K562 (cell line): ENCODE measurements around the gene CCDC183. TPM values are rescaled to one million over a fixed set of nuclear protein-coding genes. Genes with fewer than 3 reads are reported as not detected.

Experiments used
- ATF4 ChIP-seq: fragments of 450-650 bp; formaldehyde crosslinking; IDR thresholded peaks from 2 replicates; pipeline ENCODE4 v1.4.0; 2022; ENCODE audit warnings: mild to moderate bottlenecking, moderate library complexity
- DDX20 ChIP-seq: fragments of 450-650 bp; IDR thresholded peaks from 2 replicates; pipeline ENCODE4 v1.6.1; 2016; ENCODE audit warnings: missing genetic modification characterization, low read depth, mild to moderate bottlenecking, missing compliant biosample characterization, moderate library complexity
- HBP1 ChIP-seq: fragments of 450-650 bp; formaldehyde crosslinking; IDR thresholded peaks from 2 replicates; pipeline ENCODE4 v1.4.0; 2022; ENCODE audit warnings: missing genetic modification characterization
- MAZ ChIP-seq, 2 experiments: fragments of 450-650 bp in 1 of 2; sonication (generic) in 1 of 2; formaldehyde crosslinking; IDR thresholded peaks in 1 of 2; conservative IDR thresholded peaks in 1 of 2; 2 replicates each; pipeline versions ENCODE4 v1.4.0 to v1.5.0; 2020; ENCODE audit warnings: mild to moderate bottlenecking in 1 of 2, missing genetic modification reagents in 1 of 2
- MLX ChIP-seq, 2 experiments: fragments of 450-650 bp in 1 of 2; sonication (generic) in 1 of 2; formaldehyde crosslinking; conservative IDR thresholded peaks; 2 replicates each; pipeline versions ENCODE4 v1.4.0 to v1.8.1; 2020 to 2022; ENCODE audit warnings: mild to moderate bottlenecking in 1 of 2, missing genetic modification reagents in 1 of 2
- NFE2 ChIP-seq: IDR thresholded peaks from 2 replicates; pipeline ENCODE4 v1.6.1; 2014; ENCODE audit warnings: antibody characterized with exemption, low read depth
- PATZ1 ChIP-seq: fragments of 250-450 bp; sonication (Bioruptor Pico); IDR thresholded peaks from 2 replicates; pipeline ENCODE4 v1.5.0; 2020; ENCODE audit warnings: mild to moderate bottlenecking, borderline replicate concordance
- SNAPC5 ChIP-seq: fragments of 250-450 bp; sonication (Bioruptor Pico); IDR thresholded peaks from 2 replicates; pipeline ENCODE4 v1.8.0; 2021; ENCODE audit warnings: moderate library complexity, mild to moderate bottlenecking, inconsistent platforms
- ZNF175 ChIP-seq: fragments of 200-800 bp; sonication (Bioruptor generic); IDR thresholded peaks from 2 replicates; pipeline ENCODE4 v1.6.1; 2016; ENCODE audit warnings: low read depth, mild to moderate bottlenecking, missing genetic modification characterization, missing compliant biosample characterization
- ZNF445 ChIP-seq: fragments of 250-450 bp; sonication (Bioruptor Pico); IDR thresholded peaks from 2 replicates; pipeline ENCODE4 v1.4.0; 2020; ENCODE audit warnings: low read depth, mild to moderate bottlenecking, moderate library complexity
- ZNF589 ChIP-seq: fragments of 200-800 bp; sonication (Bioruptor generic); IDR thresholded peaks from 2 replicates; pipeline ENCODE4 v1.6.1; 2016; ENCODE audit warnings: low read depth, missing genetic modification characterization, missing compliant biosample characterization
- polyA plus RNA-seq, 8 experiments: library from polyadenylated mRNA; depleted of rRNA in 4 of 8; stranded (reverse) in 5 of 8; unstranded in 3 of 8; fragments of >200 nt; fragmentation: Nextera tagmentation in 2 of 8; fragmentation: Illumina TruSeq in 1 of 8; extraction: Ambion mirVana in 2 of 8; extraction: Trizol in 1 of 8; gene quantifications; 2 replicates each; pipeline versions ENCODE4 v1.2.1 to v1.2.3, GENCODE V29; 2011 to 2014; ENCODE audit warnings: inconsistent platforms in 1 of 8, missing spikeins in 1 of 8
- total RNA-seq, 7 experiments: library from RNA; depleted of rRNA in 6 of 7; stranded (reverse); fragments of >200 nt in 6 of 7; fragmentation: Illumina TruSeq in 2 of 7; extraction: Trizol in 2 of 7; gene quantifications; 2 replicates each; pipeline versions ENCODE4 v1.2.1 to v1.2.3, GENCODE V29; 2011 to 2021; ENCODE audit warnings: low replicate concordance in 1 of 7
- TF ChIP-seq, protein P1 (sequence below): fragments of 450-650 bp; formaldehyde crosslinking; IDR thresholded peaks from 2 replicates; pipeline ENCODE4 v1.4.0; 2020; ENCODE audit warnings: mild to moderate bottlenecking
- TF ChIP-seq, protein P2 (sequence below): sonication (generic); formaldehyde crosslinking; IDR thresholded peaks from 2 replicates; pipeline ENCODE4 v1.8.0; 2022; ENCODE audit warnings: missing genetic modification reagents, mild to moderate bottlenecking, borderline replicate concordance

The CCDC183 gene
- total and polyA plus RNA-seq, 9 of the 15 experiments (the other 6 are each of a cell fraction or from before 2014, with no cell fraction given): 0.21 to 0.60 (median 0.29) TPM; not detected in 4

- TF ChIP-seq HBP1 (CRISPR knock-in tag): no peak; the same call in 1 of the 2 replicates
- TF ChIP-seq ZNF445 (CRISPR knock-in tag): peak; percentile 40; the same call in 1 of the 2 replicates
- TF ChIP-seq MLX (CRISPR knock-in tag; conservative IDR thresholded peaks at IDR 0.05): no peak
- peak in 1 of 2 experiments; percentile 79; a peak in 2 of 4 replicates for TF ChIP-seq MAZ (CRISPR knock-in tag; conservative IDR thresholded peaks at IDR 0.05 in 1 of 2, IDR thresholded peaks at IDR 0.05 in 1 of 2)
- peak; percentile 86 for TF ChIP-seq DDX20 (tag)
- peak; percentile 63; the same call in 1 of the 2 replicates for TF ChIP-seq PATZ1 (CRISPR knock-in tag)
- peak; percentile 83 for TF ChIP-seq ATF4
- peak; percentile 75 for TF ChIP-seq ZNF589 (CRISPR knock-in tag)
- TF ChIP-seq ZNF175 (CRISPR knock-in tag): 0 out of 2 replicates have a peak, but pooled peaks have one; percentile 56
- TF ChIP-seq NFE2: no peak
- TF ChIP-seq, protein P1, sequence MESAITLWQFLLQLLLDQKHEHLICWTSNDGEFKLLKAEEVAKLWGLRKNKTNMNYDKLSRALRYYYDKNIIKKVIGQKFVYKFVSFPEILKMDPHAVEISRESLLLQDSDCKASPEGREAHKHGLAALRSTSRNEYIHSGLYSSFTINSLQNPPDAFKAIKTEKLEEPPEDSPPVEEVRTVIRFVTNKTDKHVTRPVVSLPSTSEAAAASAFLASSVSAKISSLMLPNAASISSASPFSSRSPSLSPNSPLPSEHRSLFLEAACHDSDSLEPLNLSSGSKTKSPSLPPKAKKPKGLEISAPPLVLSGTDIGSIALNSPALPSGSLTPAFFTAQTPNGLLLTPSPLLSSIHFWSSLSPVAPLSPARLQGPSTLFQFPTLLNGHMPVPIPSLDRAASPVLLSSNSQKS: no peak
- peak; percentile 28; the same call in 1 of the 2 replicates for TF ChIP-seq SNAPC5 (CRISPR knock-in tag)
- TF ChIP-seq, protein P2, sequence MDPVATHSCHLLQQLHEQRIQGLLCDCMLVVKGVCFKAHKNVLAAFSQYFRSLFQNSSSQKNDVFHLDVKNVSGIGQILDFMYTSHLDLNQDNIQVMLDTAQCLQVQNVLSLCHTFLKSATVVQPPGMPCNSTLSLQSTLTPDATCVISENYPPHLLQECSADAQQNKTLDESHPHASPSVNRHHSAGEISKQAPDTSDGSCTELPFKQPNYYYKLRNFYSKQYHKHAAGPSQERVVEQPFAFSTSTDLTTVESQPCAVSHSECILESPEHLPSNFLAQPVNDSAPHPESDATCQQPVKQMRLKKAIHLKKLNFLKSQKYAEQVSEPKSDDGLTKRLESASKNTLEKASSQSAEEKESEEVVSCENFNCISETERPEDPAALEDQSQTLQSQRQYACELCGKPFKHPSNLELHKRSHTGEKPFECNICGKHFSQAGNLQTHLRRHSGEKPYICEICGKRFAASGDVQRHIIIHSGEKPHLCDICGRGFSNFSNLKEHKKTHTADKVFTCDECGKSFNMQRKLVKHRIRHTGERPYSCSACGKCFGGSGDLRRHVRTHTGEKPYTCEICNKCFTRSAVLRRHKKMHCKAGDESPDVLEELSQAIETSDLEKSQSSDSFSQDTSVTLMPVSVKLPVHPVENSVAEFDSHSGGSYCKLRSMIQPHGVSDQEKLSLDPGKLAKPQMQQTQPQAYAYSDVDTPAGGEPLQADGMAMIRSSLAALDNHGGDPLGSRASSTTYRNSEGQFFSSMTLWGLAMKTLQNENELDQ (CRISPR knock-in tag): no peak
These were observed 6.6 kb upstream of the CCDC183 start (continued) for GRCh38 chr9:136789523-136789937.
